SK-N-DZ (cell line): ENCODE results near the gene OLFML1.
"Not testable (repeated sequence)": the region's sequence is repeated elsewhere in the genome, so short reads cannot be mapped to it uniquely, and the experiment has no call there.

ENCODE experiments used
- DNase-seq: peaks from one replicate; pipeline ENCODE4 v3.0.0-alpha.2; 2015; ENCODE audit warnings: low spot score

Gene OLFML1

GRCh38 chr11:7512525-7513233, 27.4 kb downstream of the OLFML1 start:
- DNase-seq, result no peak

GRCh38 chr11:7513234-7514098, 28.2 kb downstream of the OLFML1 start, which contains the start of gene PPFIBP2:
TSS of gene PPFIBP2 (plus strand) at chr11:7513999. CDS start at chr11:7549476, 35,477 bp downstream.
- peak; percentile 30 for DNase-seq

DNA sequence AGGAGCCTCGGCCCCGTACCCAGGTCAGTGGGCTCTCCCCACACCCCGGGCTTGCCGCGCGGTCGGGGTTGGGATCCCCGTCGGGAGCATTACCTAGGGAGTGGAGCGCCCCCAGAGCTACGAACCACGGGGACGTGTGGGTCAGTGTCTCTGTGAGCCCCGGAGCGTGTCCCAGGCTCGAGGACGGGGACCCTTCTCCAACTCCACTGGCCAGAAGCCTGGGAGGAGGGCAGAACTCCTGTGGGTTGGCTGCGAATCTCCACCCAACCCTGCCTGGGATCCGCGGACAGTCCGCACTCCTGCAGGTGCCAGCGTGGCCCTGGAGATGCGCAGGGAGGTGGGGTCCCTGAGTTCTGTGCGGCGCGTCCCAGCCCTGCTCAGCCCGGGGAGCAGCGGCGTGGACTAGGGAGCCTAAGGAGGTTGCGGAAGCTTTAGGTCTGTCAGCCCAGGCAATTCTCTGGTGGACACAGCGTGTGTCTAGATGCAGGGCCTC, 28.8 kb downstream of the OLFML1 start:
- DNase-seq, result no peak

- no peak for DNase-seq
Measured at GRCh38 chr11:7515447-7515886, 30.2 kb downstream of the OLFML1 start.

GRCh38 chr11:7516475-7516874, 31.2 kb downstream of the OLFML1 start:
- DNase-seq, result no peak

GRCh38 chr11:7517743-7518142, 32.4 kb downstream of the OLFML1 start:
- DNase-seq, result not testable (repeated sequence)

DNA sequence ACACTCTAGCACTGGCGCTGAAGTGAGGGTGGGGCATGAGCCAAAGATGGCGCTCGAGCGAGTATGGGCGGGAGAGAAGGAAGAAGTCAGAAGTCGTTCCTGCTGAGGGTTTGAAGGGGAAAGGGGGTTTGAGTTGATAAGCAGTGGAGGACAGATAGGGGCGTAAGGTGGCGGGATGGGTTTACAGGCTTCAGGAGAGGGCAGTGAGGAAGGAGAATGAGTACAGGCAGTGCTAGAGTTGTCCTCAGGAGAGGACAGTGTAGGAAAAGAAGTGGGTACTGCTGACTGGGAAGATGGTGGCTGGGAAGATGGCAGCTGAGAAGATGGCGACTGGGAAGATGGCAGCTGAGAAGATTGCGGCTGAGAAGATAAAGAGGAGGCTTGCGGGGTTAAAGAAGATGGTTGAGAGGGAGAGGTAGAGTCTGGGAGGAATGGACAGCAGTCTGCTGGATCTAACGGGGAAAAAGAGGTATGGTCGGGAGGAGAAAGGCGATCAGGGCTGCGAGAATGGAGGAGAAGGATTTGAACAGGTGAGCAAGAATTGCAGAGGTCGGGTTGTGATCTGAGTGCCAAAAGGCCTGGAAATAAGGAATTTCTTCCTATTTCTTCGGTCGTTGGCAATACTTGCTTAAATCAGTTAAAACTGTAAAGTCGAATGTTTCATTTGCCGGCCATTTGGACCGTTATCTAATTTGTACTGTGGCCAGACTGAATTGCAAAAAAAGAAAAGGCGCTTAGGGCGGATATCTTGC, 33.7 kb downstream of the OLFML1 start:
- DNase-seq, result no peak

DNA sequence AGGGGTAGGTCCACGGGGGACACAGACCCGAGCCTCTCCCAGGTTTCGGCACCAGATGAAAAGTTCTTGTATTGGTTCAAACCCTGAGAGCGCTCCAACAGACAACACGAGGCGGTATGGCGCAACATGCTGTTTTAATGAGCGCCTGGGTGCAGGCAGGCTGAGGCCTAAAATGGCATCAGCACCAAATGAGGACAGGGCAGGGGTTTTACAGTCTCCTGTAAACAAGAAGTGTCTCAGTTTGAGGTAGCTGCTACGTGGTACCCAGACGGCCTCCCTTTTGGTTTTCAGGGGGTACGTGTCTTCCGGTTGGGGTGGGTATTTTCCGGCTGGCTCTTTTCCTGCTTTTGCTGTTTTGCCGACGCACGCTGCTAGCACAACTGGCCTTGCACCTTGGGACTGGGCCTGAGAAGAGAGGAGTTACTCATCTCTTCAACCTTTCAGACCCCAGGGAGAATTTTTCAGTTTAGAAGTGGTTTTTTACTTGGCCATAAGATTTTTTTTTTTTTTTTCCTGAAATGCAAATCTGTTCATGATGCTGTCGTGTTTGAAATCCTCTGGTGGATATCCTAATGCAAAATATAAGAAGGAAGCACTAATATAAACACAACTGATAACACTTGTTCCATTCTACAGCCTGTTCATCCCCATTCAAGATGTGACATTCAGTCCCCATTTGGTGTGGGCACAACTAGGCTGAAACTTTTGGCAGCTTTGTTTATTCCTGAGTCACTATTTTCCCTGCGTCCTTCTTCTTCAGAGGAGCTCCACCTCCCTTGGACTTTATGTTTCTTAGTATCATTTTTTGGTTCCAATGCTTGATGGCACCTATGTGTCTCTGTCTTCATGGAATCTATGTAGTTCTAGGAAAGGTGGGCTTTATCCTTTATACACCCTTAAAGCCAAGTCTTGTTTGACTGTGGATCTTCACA, 35.0 kb downstream of the OLFML1 start:
- no peak for DNase-seq

DNA sequence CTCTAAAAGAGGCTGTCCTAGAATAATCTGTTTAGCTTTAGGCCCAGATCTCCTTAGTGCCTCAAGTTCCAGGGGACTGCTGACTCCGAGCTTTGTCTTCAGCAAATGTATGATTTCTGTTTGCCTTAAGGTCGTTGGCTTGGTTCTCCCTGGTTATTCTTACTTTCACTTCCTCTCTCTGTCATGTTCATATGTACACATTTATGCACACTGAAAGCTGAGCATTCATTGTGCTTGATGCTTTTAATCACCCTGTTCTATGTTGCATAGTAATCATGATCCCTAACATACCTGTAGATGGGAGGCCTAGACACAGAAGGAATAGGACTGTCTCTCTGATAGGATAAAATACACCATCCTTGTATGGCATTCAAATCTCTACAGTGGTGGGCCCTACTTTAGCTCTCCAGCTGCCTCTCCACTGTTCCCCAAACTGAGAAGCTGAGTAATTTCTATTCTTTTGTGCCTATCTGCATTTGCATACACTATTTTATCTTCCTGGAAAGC, 35.7 kb downstream of the OLFML1 start:
- DNase-seq, result no peak

DNA sequence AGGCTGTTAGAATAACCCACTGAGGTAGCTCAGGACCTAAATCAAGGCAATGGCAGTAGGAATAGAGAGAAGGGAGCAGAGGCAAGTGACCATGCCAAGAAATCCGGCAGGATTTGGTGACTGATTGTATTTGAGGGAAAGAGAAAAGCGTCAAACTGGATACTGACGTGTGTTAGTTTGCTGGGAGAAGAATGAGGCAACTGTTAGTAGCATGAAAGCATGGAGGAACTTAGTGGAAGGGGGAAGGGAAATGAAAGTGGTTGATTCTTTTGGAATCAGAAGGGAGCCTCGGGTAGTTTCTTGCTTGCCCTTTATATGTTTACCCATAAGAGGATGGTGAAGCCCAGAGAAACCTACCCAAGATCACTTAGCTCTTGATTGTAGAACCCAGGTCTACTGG, 36.8 kb downstream of the OLFML1 start:
- DNase-seq, result no peak

GRCh38 chr11:7522546-7522945, 37.2 kb downstream of the OLFML1 start:
- DNase-seq, result no peak

- DNase-seq, result no peak
Measured at GRCh38 chr11:7523416-7524210, 38.3 kb downstream of the OLFML1 start.

DNA sequence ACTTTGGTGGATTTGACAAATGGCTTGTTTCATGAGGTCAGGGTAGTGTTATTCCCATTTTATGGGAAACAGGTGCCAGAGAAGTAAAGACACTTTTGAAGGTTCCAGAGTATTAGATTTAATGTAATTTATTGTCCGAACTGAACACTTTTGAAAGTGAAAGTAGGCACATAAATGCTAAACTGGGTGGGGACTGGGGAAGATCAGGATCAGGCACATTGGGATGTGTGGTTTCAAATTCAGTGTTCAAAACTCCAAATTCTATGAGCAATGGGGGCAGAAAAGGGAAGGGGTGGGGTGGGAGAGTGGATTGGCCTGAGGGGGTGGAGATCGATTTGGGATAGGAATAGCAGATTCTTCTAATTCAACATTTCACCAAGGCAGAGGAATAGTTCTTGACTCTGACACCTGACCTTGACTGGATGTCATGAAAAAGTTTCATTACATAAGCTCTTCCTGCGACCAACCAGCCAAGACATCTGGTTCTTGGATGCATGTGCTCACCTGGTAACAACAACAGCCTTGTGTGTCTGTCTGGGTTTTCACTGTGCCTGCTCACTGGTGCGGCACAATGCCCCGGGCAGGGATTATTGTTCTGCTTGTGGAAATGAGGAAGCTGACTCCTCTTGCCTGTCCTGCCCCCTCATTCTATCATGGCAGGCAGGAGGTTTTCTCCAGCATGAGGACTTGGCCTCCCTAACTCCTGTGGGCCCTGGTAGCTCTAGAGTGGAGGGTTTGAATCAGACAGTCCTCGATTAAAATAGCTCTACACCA, 39.3 kb downstream of the OLFML1 start:
- DNase-seq, result no peak

DNA sequence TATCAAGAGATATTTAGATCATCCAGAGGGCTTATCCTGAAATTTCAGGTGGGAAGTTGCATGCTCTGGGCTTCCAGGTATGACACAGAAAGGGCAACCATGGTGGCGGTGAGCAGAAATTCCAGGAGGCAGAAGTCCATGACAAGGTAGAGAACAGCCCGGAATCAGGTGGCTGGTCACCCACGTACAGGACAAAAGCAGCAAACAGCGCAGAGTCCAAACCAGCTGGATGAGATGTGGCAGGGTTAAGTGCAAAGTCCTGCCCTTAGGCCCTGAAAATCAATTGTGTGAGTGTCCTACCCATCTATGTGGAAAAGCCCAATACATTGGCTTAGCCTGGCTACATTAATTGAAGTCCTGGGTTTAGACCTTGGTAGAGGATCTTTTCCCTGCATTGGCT, 40.1 kb downstream of the OLFML1 start:
- no peak for DNase-seq

GRCh38 chr11:7527029-7527428, 41.7 kb downstream of the OLFML1 start:
- no peak for DNase-seq

DNA sequence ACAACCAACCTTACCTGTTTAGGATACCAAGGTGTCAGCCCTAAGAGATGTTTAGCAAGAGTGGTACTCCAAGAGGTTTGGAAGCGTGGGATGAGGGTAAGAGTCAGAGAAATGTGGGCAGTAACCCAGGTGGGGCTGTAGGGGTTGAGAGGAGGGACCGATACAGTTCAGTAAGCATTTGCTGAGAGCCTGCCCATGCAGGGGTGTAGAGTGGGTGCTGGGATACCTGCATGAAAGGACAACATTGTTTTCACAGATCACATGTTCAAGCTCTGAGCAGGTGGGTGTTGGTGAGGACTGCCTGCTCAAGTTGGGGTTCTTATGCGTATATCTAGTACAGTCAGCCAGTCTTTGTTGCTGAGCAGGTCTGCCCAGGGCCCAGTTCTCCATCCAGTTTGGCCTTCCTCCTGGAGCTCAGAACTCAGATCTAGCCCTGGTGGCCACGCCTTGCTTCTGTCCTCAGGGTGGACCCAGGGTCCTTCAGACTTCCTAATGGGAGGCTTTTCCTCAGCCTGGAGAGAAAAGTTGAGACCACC, 43.3 kb downstream of the OLFML1 start:
- DNase-seq, result no peak

GRCh38 chr11:7530013-7530640, 44.8 kb downstream of the OLFML1 start:
- DNase-seq, result no peak

GRCh38 chr11:7531011-7531410, 45.7 kb downstream of the OLFML1 start:
- no peak for DNase-seq
